CD14-positive monocyte (primary cell): Measurements from ENCODE around the gene RGS9. TPM values are rescaled to one million over a fixed set of nuclear protein-coding genes. Genes with fewer than 3 reads are reported as not detected.

ENCODE experiments used
- DNase-seq, 3 donors: peaks; one replicate each; pipeline ENCODE4 v3.0.0-alpha.2; 2011 to 2022
- H2AFZ ChIP-seq: 2 replicates; pipeline ENCODE4 v1.6.0; 2012; ENCODE audit warnings: mild to moderate bottlenecking, low read depth, low read length, inconsistent platforms; ENCODE audit not compliant: insufficient read depth, poor library complexity, severe bottlenecking
- H3K27ac ChIP-seq, 2 donors: 1 replicate in 1 of 2; 2 replicates in 1 of 2; pipeline ENCODE4 v1.5.1; 2012 to 2013; ENCODE audit warnings: low read length in 2 of 2, control low read depth in 1 of 2, inconsistent platforms in 1 of 2, low read depth in 1 of 2, mild to moderate bottlenecking in 1 of 2
- H3K27me3 ChIP-seq, 2 donors: one replicate each; pipeline versions ENCODE4 v1.6.0 to v1.6.1; 2011 to 2013; ENCODE audit warnings: low read length in 2 of 2; ENCODE audit not compliant: control insufficient read depth in 2 of 2, insufficient read depth in 2 of 2
- H3K36me3 ChIP-seq, 2 donors: replicated peaks in 1 of 2; 1 replicate in 1 of 2; 2 replicates in 1 of 2; pipeline versions ENCODE4 v1.5.1 to v1.6.1; 2012 to 2013; ENCODE audit warnings: low read length in 2 of 2, control low read depth in 1 of 2, inconsistent platforms in 1 of 2, mild to moderate bottlenecking in 1 of 2; ENCODE audit not compliant: insufficient read depth in 2 of 2, control insufficient read depth in 1 of 2
- H3K4me1 ChIP-seq, 2 donors: 1 replicate in 1 of 2; 2 replicates in 1 of 2; pipeline versions ENCODE4 v1.5.1 to v1.6.1; 2012 to 2013; ENCODE audit warnings: low read length in 2 of 2, control low read depth in 1 of 2, inconsistent platforms in 1 of 2, mild to moderate bottlenecking in 1 of 2, moderate library complexity in 1 of 2; ENCODE audit not compliant: insufficient read depth in 2 of 2, control insufficient read depth in 1 of 2
- H3K4me2 ChIP-seq: replicated peaks from 2 replicates; pipeline ENCODE3; 2012; ENCODE audit warnings: low read length, moderate library complexity, mild to moderate bottlenecking; ENCODE audit not compliant: poor library complexity, severe bottlenecking; ENCODE audit errors: extremely low read depth
- H3K4me3 ChIP-seq, 3 experiments: fragments of 200-600 bp in 1 of 3; sonication (generic) in 1 of 3; replicated peaks in 1 of 3; 1 replicate in 2 of 3; 2 replicates in 1 of 3; pipeline ENCODE4 v1.5.1; 2011 to 2013; ENCODE audit warnings: low read length in 3 of 3, mild to moderate bottlenecking in 3 of 3, control low read depth in 2 of 3, low read depth in 2 of 3, inconsistent platforms in 1 of 3, moderate library complexity in 1 of 3
- H3K79me2 ChIP-seq: 2 replicates; pipeline ENCODE4 v1.6.0; 2012; ENCODE audit warnings: mild to moderate bottlenecking, control low read depth, inconsistent platforms, low read length, moderate library complexity; ENCODE audit not compliant: insufficient read depth
- H3K9ac ChIP-seq: 2 replicates; pipeline ENCODE4 v1.6.0; 2017; ENCODE audit warnings: low read length, mild to moderate bottlenecking; ENCODE audit not compliant: insufficient read depth, poor library complexity, severe bottlenecking
- H3K9me3 ChIP-seq, 2 donors: replicated peaks in 1 of 2; 1 replicate in 1 of 2; 2 replicates in 1 of 2; pipeline versions ENCODE4 v1.5.1 to v1.6.1; 2012 to 2013; ENCODE audit warnings: low read length in 2 of 2, control low read depth in 1 of 2; ENCODE audit not compliant: control insufficient read depth in 1 of 2, insufficient read depth in 1 of 2
- H4K20me1 ChIP-seq: 2 replicates; pipeline ENCODE4 v1.6.0; 2012; ENCODE audit warnings: mild to moderate bottlenecking, low read length, control low read depth, moderate library complexity; ENCODE audit not compliant: insufficient read depth
- H3K27ac Mint-ChIP-seq, 7 donors: one replicate each; pipeline ENCODE4 v1.8.0; 2020; ENCODE audit warnings: mild to moderate bottlenecking in 7 of 7, mixed read lengths in 7 of 7, moderate library complexity in 6 of 7, inconsistent platforms in 2 of 7
- H3K27me3 Mint-ChIP-seq, 3 donors: one replicate each; pipeline ENCODE4 v1.8.0; 2021 to 2022; ENCODE audit warnings: low read depth in 3 of 3, mild to moderate bottlenecking in 3 of 3, mixed read lengths in 3 of 3, moderate library complexity in 3 of 3, inconsistent platforms in 1 of 3
- H3K36me3 Mint-ChIP-seq, 2 donors: one replicate each; pipeline ENCODE4 v1.8.0; 2020; ENCODE audit warnings: mixed read lengths in 2 of 2, inconsistent platforms in 1 of 2, mild to moderate bottlenecking in 1 of 2
- H3K4me1 Mint-ChIP-seq: one replicate; pipeline ENCODE4 v1.8.0; 2020; ENCODE audit warnings: mild to moderate bottlenecking, mixed read lengths
- H3K4me3 Mint-ChIP-seq, 2 donors: one replicate each; pipeline ENCODE4 v1.8.0; 2020; ENCODE audit warnings: mild to moderate bottlenecking in 2 of 2, mixed read lengths in 2 of 2, moderate library complexity in 1 of 2
- H3K9me3 Mint-ChIP-seq, 7 donors: one replicate each; pipeline ENCODE4 v1.8.0; 2020 to 2022; ENCODE audit warnings: mixed read lengths in 7 of 7, mild to moderate bottlenecking in 6 of 7, moderate library complexity in 6 of 7, inconsistent platforms in 2 of 7
- WGBS: methylation state at CpG from one replicate; pipeline ENCODE4 v1.1.5; 2013; ENCODE audit warnings: missing lambda C conversion rate; ENCODE audit not compliant: insufficient coverage; 5-methylcytosine and 5-hydroxymethylcytosine counted together
- intact Hi-C, 2 donors: fragments of 100-400 bp; cut with micrococcal nuclease; formaldehyde crosslinking; loops; one replicate each; pipeline versions ENCODE4 v1.15.0 to v1.15.1; 2023
- polyA plus RNA-seq, 3 donors: library from polyadenylated mRNA; depleted of rRNA in 1 of 3; unstranded in 2 of 3; stranded (reverse) in 1 of 3; fragments of 300-500 nt in 2 of 3; fragments of >200 nt in 1 of 3; fragmentation: Illumina TruSeq in 2 of 3; gene quantifications; 1 replicate in 2 of 3; 2 replicates in 1 of 3; pipeline ENCODE4 v1.2.3, GENCODE V29; 2012 to 2021
- TF ChIP-seq, protein P1 (sequence below): fragments of 200-600 bp; IDR thresholded peaks from one replicate; pipeline ENCODE4 v1.8.0; 2022; ENCODE audit warnings: antibody characterized with exemption, mild to moderate bottlenecking

The RGS9 gene
- polyA plus RNA-seq, 3 donors = 0.08 TPM; not detected in 2

DNA sequence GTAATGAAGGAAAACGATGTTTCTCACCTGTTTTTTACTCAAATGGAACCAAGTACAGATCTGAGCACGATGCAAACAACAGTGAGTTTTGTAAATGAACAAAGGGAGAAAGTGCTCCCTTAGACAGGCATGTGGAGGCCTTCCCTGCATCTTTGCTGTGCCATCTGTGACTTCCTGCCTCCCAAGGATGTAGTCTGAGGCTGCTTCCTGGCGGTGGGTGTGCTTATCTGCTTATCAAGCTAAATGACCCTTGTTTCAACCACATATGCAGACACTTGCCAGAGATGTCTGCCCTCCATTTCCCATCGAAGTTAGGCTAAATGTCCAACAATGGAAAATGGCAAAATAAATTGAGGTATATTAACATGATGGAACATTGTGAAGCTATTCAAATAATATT is 34.6 kb downstream of the RGS9 start:
- no peak overlapping the region for H3K27ac Mint-ChIP-seq
- no peak for DNase-seq
- WGBS = 33% methylated on average over 1 of the region's 4 CpGs
- TF ChIP-seq, protein P1, sequence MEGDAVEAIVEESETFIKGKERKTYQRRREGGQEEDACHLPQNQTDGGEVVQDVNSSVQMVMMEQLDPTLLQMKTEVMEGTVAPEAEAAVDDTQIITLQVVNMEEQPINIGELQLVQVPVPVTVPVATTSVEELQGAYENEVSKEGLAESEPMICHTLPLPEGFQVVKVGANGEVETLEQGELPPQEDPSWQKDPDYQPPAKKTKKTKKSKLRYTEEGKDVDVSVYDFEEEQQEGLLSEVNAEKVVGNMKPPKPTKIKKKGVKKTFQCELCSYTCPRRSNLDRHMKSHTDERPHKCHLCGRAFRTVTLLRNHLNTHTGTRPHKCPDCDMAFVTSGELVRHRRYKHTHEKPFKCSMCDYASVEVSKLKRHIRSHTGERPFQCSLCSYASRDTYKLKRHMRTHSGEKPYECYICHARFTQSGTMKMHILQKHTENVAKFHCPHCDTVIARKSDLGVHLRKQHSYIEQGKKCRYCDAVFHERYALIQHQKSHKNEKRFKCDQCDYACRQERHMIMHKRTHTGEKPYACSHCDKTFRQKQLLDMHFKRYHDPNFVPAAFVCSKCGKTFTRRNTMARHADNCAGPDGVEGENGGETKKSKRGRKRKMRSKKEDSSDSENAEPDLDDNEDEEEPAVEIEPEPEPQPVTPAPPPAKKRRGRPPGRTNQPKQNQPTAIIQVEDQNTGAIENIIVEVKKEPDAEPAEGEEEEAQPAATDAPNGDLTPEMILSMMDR = no peak
- no peak overlapping the region for H2AFZ ChIP-seq
- H3K4me1 Mint-ChIP-seq = peaks cover 8% of the 10 kb centered on the region
- no peaks in the 10 kb centered on the region for H3K36me3 Mint-ChIP-seq
- no peak overlapping the region for H3K4me3 Mint-ChIP-seq
- H4K20me1 ChIP-seq = no peaks in the 10 kb centered on the region
- peaks cover 0 to 2% (median 0%) of the 10 kb centered on the region in 7 donors for H3K9me3 Mint-ChIP-seq
- intact Hi-C loops = no loop called here
- H3K9ac ChIP-seq = no peak overlapping the region
- H3K4me2 ChIP-seq = no peak overlapping the region
- H3K27me3 Mint-ChIP-seq = peaks cover 0 to 8% (median 3%) of the 10 kb centered on the region in 3 donors
- no peaks in the 10 kb centered on the region for H3K27me3 ChIP-seq
- no peak overlapping the region for H3K27ac ChIP-seq
- no peaks in the 10 kb centered on the region for H3K79me2 ChIP-seq
- no peaks in the 10 kb centered on the region for H3K36me3 ChIP-seq
- no peak overlapping the region for H3K4me3 ChIP-seq
- H3K9me3 ChIP-seq = no peaks in the 10 kb centered on the region
- no peaks in the 10 kb centered on the region for H3K4me1 ChIP-seq

DNA sequence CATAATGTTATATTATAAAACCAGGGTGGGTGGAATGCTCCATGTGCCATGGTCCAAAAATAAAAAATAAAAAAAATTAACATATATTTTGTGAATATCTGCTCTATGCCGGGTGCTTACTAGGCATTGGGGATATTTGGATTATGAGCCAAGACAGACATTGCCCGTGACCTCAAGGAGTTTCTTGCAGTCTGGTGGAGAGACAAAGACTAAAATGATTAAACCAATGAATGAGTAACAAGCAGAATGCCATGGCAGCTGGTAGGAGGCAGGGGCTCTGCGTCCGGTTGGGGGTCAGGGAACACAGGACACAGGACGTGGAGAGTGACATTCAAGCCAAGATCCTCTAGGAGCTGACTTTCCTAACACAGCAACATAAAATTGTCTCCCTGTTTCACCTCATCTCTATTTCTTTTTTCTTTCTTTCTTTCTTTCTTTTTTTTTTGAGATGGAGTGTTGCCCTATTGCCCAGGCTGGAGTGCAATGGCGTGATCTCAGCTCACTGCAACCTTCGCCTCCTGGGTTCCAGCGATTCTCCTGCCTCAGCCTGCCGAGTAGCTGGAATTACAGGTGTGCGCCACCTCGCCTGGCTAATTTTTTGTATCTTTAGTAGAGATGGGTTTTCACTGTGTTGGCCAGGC is 35.4 kb downstream of the RGS9 start:
- DNase-seq = no peak
- Mint-ChIP-seq H3K4me3 (no peak overlapping the region), H3K9me3 (peaks cover 0 to 3% (median 0%) of the 10 kb centered on the region in 7 donors), H3K27ac (peak overlapping the region in 1 of 7 donors; percentile 50), H3K4me1 (peaks cover 8% of the 10 kb centered on the region), H3K36me3 (no peaks in the 10 kb centered on the region), H3K27me3 (peaks cover 1 to 10% (median 3%) of the 10 kb centered on the region in 3 donors)
- H3K4me2 ChIP-seq = no peak overlapping the region
- no peak overlapping the region for H2AFZ ChIP-seq
- H4K20me1 ChIP-seq = no peaks in the 10 kb centered on the region
- H3K4me1 ChIP-seq = no peaks in the 10 kb centered on the region
- no peak overlapping the region for H3K9ac ChIP-seq
- 100% methylated on average over 7 of the region's 11 CpGs for WGBS
- H3K27me3 ChIP-seq = no peaks in the 10 kb centered on the region
- TF ChIP-seq, protein P1 = no peak
- intact Hi-C loops = no loop called here
- H3K9me3 ChIP-seq = no peaks in the 10 kb centered on the region
- H3K36me3 ChIP-seq = no peaks in the 10 kb centered on the region
- H3K4me3 ChIP-seq = no peak overlapping the region
- H3K79me2 ChIP-seq = no peaks in the 10 kb centered on the region
- H3K27ac ChIP-seq = no peak overlapping the region
